ENCODE data around the gene CCDC112. TPM values are rescaled to one million over a fixed set of nuclear protein-coding genes. Genes with fewer than 3 reads are reported as not detected.

Gene CCDC112
- total RNA-seq, 1 donor from 2014 or later, result 0.29 TPM

DNA sequence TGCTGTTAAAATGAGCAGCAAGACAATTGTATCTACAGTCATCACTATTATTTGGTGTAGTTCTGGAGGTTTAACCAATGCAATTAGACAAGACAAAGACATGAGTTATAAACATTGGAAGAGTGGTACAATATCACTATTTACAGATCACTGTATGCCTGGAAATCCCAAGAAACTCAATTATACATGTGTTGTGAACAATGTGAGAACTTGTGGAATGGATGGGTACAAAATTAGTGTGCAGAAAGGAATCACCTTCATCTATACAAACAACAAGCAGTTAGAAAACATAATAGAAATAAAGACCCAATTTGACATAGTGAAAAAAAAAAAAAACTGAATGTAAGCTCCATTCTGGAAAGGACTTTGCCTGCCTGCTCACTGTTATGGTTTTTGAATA is 12.4 kb upstream of the CCDC112 start:
- Mint-ChIP-seq H3K4me3 (no peak overlapping the region), H3K36me3 (ENCODE audit: low read depth) (no peaks in the 10 kb centered on the region), H3K27ac (no peak overlapping the region), H3K9me3 (no peaks in the 10 kb centered on the region), H3K27me3 (ENCODE audit: insufficient read depth) (peaks cover 38% of the 10 kb centered on the region), H3K4me1 (ENCODE audit: low read depth) (no peaks in the 10 kb centered on the region)
- intact Hi-C loops (cut with micrococcal nuclease), result loop anchor here (1.0 to 2.0 kb wide), 4 partner anchors 10 to 530 kb away; no protein-coding TSS in a partner anchor
- DNase-seq (ENCODE audit: low spot score), result no peak

GRCh38 chr5:115306011-115306536 is 9.6 kb upstream of the CCDC112 start:
- H3K9me3 Mint-ChIP-seq, result no peaks in the 10 kb centered on the region
- no peak overlapping the region for H3K4me3 Mint-ChIP-seq
- H3K27ac Mint-ChIP-seq, result no peak overlapping the region
- no peaks in the 10 kb centered on the region for H3K4me1 Mint-ChIP-seq (ENCODE audit: low read depth)
- H3K36me3 Mint-ChIP-seq (ENCODE audit: low read depth), result no peaks in the 10 kb centered on the region
- intact Hi-C loops (cut with micrococcal nuclease), result no loop called here
- DNase-seq (ENCODE audit: low spot score), result no peak
- peaks cover 40% of the 10 kb centered on the region for H3K27me3 Mint-ChIP-seq (ENCODE audit: insufficient read depth)

DNA sequence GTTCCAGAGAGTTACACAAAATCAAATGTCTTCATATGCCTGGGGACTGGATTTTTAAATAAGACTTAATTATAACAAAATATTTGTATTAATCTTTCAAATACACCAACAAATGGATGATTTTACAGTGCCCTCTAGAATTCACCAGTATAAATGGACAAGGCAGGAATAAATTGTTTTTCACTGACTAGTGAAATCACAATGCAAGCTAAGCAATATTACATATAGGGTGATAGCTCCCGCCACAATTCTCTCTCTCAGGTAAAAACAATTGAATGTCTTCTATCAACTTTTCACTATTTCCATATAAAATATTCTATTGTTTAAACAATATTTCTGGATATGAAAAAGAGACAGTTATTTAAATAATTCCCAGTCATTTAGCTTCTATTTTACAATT is 8.0 kb upstream of the CCDC112 start:
- H3K27ac Mint-ChIP-seq, result no peak overlapping the region
- H3K4me3 Mint-ChIP-seq, result no peak overlapping the region
- no peaks in the 10 kb centered on the region for H3K9me3 Mint-ChIP-seq
- no peak for DNase-seq (ENCODE audit: low spot score)
- intact Hi-C loops (cut with micrococcal nuclease), result no loop called here
- H3K36me3 Mint-ChIP-seq (ENCODE audit: low read depth), result no peaks in the 10 kb centered on the region
- peaks cover 45% of the 10 kb centered on the region for H3K27me3 Mint-ChIP-seq (ENCODE audit: insufficient read depth)
- no peaks in the 10 kb centered on the region for H3K4me1 Mint-ChIP-seq (ENCODE audit: low read depth)

DNA sequence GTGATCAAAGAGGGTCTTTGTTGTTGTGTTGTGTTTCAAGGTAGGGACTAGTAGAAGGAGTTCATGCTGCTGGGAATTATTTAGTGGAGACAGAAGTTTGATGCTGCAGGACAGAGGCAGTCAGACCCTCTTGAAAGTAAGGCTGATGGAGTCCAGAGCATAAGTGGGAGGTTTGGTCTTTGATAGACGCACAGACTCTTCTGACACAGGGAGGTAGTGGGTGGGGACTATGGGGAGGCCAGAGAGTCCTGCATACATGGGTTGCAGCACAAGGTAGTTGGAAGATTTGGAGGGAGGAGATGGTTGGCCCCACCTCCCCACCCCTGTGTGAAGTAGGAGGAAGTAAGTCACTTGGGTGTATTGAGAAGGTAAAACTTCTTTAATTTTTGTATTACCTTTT is 2.4 kb upstream of the CCDC112 start:
- Mint-ChIP-seq H3K27me3 (ENCODE audit: insufficient read depth) (peaks cover 49% of the 10 kb centered on the region), H3K9me3 (no peaks in the 10 kb centered on the region)
- intact Hi-C loops (cut with micrococcal nuclease), result loop anchor here (1.0 to 5.0 kb wide), 2 partner anchors 10 to 202 kb away; no protein-coding TSS in a partner anchor

DNA sequence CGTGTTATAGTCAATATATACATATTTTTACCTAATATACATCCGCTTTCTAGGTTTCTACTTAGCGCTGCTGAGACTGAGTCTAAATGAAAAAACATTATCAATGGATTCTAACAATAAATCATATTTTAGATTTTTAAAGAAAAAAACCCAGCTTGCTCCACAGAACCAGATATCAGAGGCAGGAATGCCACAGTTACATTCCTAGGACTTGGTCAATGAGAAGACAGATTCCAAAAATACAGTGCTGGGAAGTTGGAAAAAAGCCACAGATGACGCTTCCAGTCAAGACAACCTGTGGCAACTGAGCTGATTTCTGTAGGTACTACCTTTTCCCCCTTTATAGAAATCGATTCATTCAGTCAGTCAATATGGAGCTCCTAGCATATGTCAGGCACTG is 577 bp upstream of the CCDC112 start:
- no peaks in the 10 kb centered on the region for H3K36me3 Mint-ChIP-seq (ENCODE audit: low read depth)
- no peak overlapping the region for H3K27ac Mint-ChIP-seq
- H3K4me1 Mint-ChIP-seq (ENCODE audit: low read depth), result peaks cover 9% of the 10 kb centered on the region
- no peak for DNase-seq (ENCODE audit: low spot score)
- H3K27me3 Mint-ChIP-seq (ENCODE audit: insufficient read depth), result peaks cover 47% of the 10 kb centered on the region
- H3K4me3 Mint-ChIP-seq, result no peak overlapping the region
- peaks cover 2% of the 10 kb centered on the region for H3K9me3 Mint-ChIP-seq
- intact Hi-C loops (cut with micrococcal nuclease), result loop anchor here (5.0 kb wide), 1 partner anchor 200 kb away; no protein-coding TSS in a partner anchor

More for the DNA sequence above, 2.4 kb upstream of the CCDC112 start:
- H3K4me1 Mint-ChIP-seq (ENCODE audit: low read depth), result peaks cover 9% of the 10 kb centered on the region
- H3K36me3 Mint-ChIP-seq (ENCODE audit: low read depth), result no peaks in the 10 kb centered on the region
- no peak overlapping the region for H3K27ac Mint-ChIP-seq
- DNase-seq (ENCODE audit: low spot score), result no peak
- H3K4me3 Mint-ChIP-seq, result no peak overlapping the region

DNA sequence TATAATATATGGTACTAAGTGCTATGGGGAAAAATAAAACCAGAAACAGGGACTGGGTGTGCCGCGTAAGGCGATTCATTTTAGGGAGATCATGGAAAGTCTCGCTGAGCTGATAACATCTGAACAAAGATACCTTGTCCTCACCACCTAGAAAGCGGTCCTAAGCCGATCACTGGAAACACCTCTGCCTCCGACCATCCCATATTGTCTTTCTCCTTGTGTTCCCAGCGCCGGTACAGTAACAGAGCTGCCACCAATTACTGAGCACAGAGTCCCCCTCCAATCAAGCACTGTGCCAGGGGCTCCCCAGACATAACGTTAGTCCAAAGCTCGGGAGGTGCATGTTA is 704 bp downstream of the CCDC112 start:
- intact Hi-C loops (cut with micrococcal nuclease), result loop anchor here (1.0 to 5.0 kb wide), 7 partner anchors 33 to 544 kb away; partner anchors contain the start of genes FEM1C, PGGT1B and TMED7
- H3K9me3 Mint-ChIP-seq, result peaks cover 9% of the 10 kb centered on the region
- no peak for DNase-seq (ENCODE audit: low spot score)
- peak overlapping the region; percentile 77 for H3K4me3 Mint-ChIP-seq
- H3K36me3 Mint-ChIP-seq (ENCODE audit: low read depth), result no peaks in the 10 kb centered on the region
- H3K4me1 Mint-ChIP-seq (ENCODE audit: low read depth), result peaks cover 9% of the 10 kb centered on the region
- H3K27ac Mint-ChIP-seq, result no peak overlapping the region
- H3K27me3 Mint-ChIP-seq (ENCODE audit: insufficient read depth), result peaks cover 51% of the 10 kb centered on the region

DNA sequence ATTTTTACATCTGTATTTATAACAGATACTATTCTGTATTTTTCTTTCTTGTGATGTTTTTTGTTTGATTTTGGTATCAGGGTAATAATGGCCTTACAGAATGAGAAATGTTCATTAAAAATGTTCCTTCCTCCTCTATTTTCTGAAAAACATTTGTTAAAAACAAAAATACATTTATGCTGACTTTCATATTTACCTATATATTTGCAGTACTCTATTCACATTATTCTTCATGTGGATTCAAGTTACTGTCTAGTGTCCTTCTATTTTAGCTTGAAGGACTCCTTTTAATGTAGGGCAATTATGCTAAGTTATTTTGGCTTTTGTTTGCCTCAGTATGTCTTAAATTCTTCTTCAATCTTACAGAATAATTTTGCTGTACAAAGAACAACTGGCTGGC is 5.1 kb downstream of the CCDC112 start:
- intact Hi-C loops (cut with micrococcal nuclease), result no loop called here
- no peaks in the 10 kb centered on the region for H3K36me3 Mint-ChIP-seq (ENCODE audit: low read depth)
- H3K27me3 Mint-ChIP-seq (ENCODE audit: insufficient read depth), result peaks cover 43% of the 10 kb centered on the region
- H3K27ac Mint-ChIP-seq, result no peak overlapping the region
- H3K4me3 Mint-ChIP-seq, result no peak overlapping the region
- peaks cover 9% of the 10 kb centered on the region for H3K9me3 Mint-ChIP-seq
- H3K4me1 Mint-ChIP-seq (ENCODE audit: low read depth), result peaks cover 9% of the 10 kb centered on the region
- no peak for DNase-seq (ENCODE audit: low spot score)

GRCh38 chr5:115289104-115289503 is 7.3 kb downstream of the CCDC112 start:
- DNase-seq (ENCODE audit: low spot score), result no peak
- H3K9me3 Mint-ChIP-seq, result peaks cover 9% of the 10 kb centered on the region
- peaks cover 26% of the 10 kb centered on the region for H3K27me3 Mint-ChIP-seq (ENCODE audit: insufficient read depth)
- no peaks in the 10 kb centered on the region for H3K4me1 Mint-ChIP-seq (ENCODE audit: low read depth)
- no peak overlapping the region for H3K4me3 Mint-ChIP-seq
- no peaks in the 10 kb centered on the region for H3K36me3 Mint-ChIP-seq (ENCODE audit: low read depth)
- no peak overlapping the region for H3K27ac Mint-ChIP-seq
- intact Hi-C loops (cut with micrococcal nuclease), result no loop called here

GRCh38 chr5:115284021-115284420 is 12.4 kb downstream of the CCDC112 start:
- Mint-ChIP-seq H3K27me3 (ENCODE audit: insufficient read depth) (peaks cover 10% of the 10 kb centered on the region), H3K4me1 (ENCODE audit: low read depth) (no peaks in the 10 kb centered on the region), H3K4me3 (no peak overlapping the region), H3K9me3 (no peaks in the 10 kb centered on the region), H3K27ac (no peak overlapping the region), H3K36me3 (ENCODE audit: low read depth) (no peaks in the 10 kb centered on the region)
- intact Hi-C loops (cut with micrococcal nuclease), result no loop called here
- no peak for DNase-seq (ENCODE audit: low spot score)

GRCh38 chr5:115282131-115282530 is 14.3 kb downstream of the CCDC112 start:
- H3K4me1 Mint-ChIP-seq (ENCODE audit: low read depth), result no peaks in the 10 kb centered on the region
- peaks cover 9% of the 10 kb centered on the region for H3K27me3 Mint-ChIP-seq (ENCODE audit: insufficient read depth)
- H3K9me3 Mint-ChIP-seq, result no peaks in the 10 kb centered on the region
- no peak overlapping the region for H3K4me3 Mint-ChIP-seq
- DNase-seq (ENCODE audit: low spot score), result no peak
- H3K36me3 Mint-ChIP-seq (ENCODE audit: low read depth), result no peaks in the 10 kb centered on the region
- no peak overlapping the region for H3K27ac Mint-ChIP-seq
- intact Hi-C loops (cut with micrococcal nuclease), result no loop called here

- H3K4me1 Mint-ChIP-seq (ENCODE audit: low read depth), result no peaks in the 10 kb centered on the region
- no peaks in the 10 kb centered on the region for H3K36me3 Mint-ChIP-seq (ENCODE audit: low read depth)
- no peak for DNase-seq (ENCODE audit: low spot score)
- intact Hi-C loops (cut with micrococcal nuclease), result no loop called here
- H3K27me3 Mint-ChIP-seq (ENCODE audit: insufficient read depth), result peaks cover 13% of the 10 kb centered on the region
- no peaks in the 10 kb centered on the region for H3K9me3 Mint-ChIP-seq
- no peak overlapping the region for H3K27ac Mint-ChIP-seq
- H3K4me3 Mint-ChIP-seq, result no peak overlapping the region
Measured at GRCh38 chr5:115274584-115274983, 21.9 kb downstream of the CCDC112 start.

DNA sequence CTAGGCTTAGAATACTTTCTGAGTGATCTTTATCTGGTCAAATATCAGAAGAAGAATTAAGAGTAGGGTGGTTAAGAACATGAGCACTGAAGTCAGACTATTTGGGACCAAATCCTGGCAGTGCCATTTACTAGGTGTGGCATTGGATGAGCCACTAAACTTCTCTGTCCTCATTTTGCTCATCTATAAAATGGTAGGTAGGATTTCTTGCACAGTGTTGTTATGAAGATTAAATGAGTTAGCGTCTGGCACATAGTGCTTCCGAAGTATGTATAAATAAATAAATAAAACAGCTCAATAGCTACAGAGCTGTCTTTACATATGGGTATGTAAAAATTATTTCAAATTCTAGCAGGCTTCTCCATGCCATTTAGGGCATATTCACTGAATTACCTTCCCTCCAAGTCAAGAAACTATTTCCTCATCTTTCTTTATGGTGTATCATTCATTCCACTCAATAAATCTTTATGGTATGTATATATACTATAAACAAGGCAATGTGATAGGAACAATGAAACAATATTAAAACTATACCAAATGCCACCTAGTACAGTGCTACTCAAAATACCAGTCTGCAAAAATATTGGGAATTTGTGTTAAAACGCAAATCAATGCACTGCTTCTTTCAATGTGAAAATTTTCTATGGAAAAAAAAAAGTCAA is 24.0 kb downstream of the CCDC112 start:
- intact Hi-C loops (cut with micrococcal nuclease), result no loop called here
- Mint-ChIP-seq H3K27ac (no peak overlapping the region), H3K4me3 (no peak overlapping the region), H3K27me3 (ENCODE audit: insufficient read depth) (peaks cover 13% of the 10 kb centered on the region), H3K36me3 (ENCODE audit: low read depth) (no peaks in the 10 kb centered on the region), H3K4me1 (ENCODE audit: low read depth) (no peaks in the 10 kb centered on the region), H3K9me3 (no peaks in the 10 kb centered on the region)
- no peak for DNase-seq (ENCODE audit: low spot score)

DNA sequence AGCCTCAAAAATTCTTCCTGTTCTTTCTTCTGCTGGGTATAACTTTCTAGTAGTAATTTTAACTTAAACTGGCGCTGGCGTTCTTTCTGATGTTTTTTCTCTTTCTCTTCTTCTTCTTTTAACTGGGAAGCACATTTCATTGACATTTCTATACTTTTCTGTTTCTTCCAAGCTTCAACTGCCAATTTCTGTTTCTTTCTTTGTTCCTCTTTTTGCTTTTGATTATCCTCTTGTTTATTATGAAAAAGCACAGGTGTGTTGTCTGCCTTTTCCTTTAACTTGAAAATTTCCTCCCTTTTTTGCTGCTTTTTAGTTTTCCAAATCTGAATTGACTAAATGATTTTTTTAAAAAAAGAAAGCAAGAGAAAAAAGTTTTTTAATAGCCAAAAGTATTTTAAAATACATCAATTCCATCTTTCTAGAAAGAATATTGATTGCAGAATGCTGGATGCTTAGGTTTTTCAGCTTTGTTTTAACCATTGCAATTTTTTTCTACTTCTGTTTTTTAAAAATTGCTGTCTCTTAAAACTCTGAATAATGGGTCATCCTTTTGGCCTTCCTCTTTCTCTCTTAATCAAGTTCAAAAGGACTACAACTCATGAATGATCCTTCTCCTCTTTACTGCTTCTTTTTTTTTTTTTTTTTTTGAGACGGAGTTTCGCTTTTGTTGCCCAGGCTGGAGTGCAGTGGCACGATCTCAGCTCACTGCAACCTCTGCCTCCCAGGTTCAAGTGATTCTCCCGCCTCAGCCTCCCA is 25.0 kb downstream of the CCDC112 start:
- DNase-seq (ENCODE audit: low spot score), result no peak
- no peak overlapping the region for H3K4me3 Mint-ChIP-seq
- peaks cover 16% of the 10 kb centered on the region for H3K27me3 Mint-ChIP-seq (ENCODE audit: insufficient read depth)
- H3K27ac Mint-ChIP-seq, result no peak overlapping the region
- no peaks in the 10 kb centered on the region for H3K4me1 Mint-ChIP-seq (ENCODE audit: low read depth)
- H3K36me3 Mint-ChIP-seq (ENCODE audit: low read depth), result no peaks in the 10 kb centered on the region
- no peaks in the 10 kb centered on the region for H3K9me3 Mint-ChIP-seq
- intact Hi-C loops (cut with micrococcal nuclease), result no loop called here

All from activated T-helper 1 cell treated with anti-CD3 and anti-CD28 coated beads, Interleukin-12 subunit alpha, Interleukin-12 subunit beta, Interleukin-2, Interleukin-4 antibody, amounts not matched to agents 30 ng/mL and 10 ng/mL and 1 ng/mL, durations not matched to agents 14 hours and 24 hours and 36 hours (primary cell).